ENCODE results near the gene KRT71.

Gene KRT71

GRCh38 chr12:52575256-52575655, 22.3 kb upstream of the KRT71 start:
- no peak for DNase-seq

DNA sequence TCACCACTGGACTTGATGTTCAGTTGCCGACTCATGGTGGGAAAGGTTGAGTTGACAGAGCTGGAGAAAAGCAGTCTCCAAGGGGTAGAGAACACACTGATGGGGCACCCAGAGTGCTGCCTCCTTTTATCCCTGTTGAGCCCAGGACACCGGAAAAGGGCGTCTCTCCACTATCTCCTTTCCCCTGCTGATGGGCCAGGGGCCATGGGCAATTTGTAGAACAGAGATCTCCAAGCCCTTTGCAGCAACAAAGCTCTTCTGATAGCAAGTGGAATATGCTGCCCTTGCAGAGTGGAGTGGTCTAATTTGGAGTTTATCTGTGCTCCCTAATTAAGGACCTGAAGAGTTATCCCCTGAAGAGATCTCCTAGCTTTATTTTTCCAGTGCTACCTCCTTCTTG, 20.8 kb upstream of the KRT71 start, which contains the start of gene KRT74:
TSS of gene KRT74 (minus strand) at position 101 of the 400 bp plus-strand sequence. CDS start at position 35, 66 bp downstream.
- DNase-seq: no peak

GRCh38 chr12:52573306-52573705, 20.4 kb upstream of the KRT71 start:
- no peak for DNase-seq

DNA sequence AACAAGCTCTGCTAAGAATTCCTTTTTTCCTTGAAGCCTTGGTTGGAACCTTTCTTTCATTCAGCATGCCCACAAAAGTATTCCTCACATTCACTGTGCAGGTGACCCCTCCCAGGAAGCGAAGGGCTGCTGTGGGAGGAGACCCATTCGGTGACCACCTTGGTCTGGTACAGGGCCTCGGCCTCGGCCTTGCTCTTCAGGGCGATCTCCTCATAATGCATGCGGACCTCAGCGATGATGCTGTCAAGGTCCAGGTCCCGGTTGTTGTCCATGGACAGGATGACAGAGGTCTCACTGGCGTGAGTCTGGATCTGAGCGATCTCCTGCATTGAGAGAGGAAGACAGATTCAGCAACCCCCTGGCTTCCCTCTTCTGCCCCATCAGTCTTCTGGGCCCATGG, 17.6 kb upstream of the KRT71 start:
- DNase-seq: no peak

DNA sequence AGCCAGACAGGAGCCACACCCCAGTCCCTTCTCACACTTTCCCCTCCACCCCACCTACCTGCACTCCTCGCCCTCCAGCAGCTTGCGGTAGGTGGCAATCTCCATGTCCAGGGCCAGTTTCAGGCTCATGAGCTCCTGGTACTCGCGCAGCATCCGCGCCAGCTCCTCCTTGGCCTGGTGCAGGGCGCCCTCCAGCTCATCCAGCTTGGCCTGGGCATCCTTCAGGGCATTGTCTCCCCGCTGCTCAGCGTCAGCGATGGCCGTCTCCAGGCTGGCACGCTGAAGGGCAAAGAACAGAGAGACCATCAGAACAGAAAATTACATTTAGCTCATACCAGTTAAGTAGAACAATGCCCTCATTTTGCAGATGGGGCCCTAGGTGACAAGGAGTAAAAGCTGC, 15.2 kb upstream of the KRT71 start:
- DNase-seq: no peak

GRCh38 chr12:52566847-52567291, 13.9 kb upstream of the KRT71 start:
- DNase-seq: no peak

- no peak for DNase-seq
Observed at GRCh38 chr12:52564582-52564981, 11.6 kb upstream of the KRT71 start.

- peak in 1 of 2 experiments; percentile 6 for DNase-seq
Observed at GRCh38 chr12:52561880-52562449, 9.0 kb upstream of the KRT71 start.

GRCh38 chr12:52559979-52560378, 7.0 kb upstream of the KRT71 start:
- DNase-seq: no peak

DNA sequence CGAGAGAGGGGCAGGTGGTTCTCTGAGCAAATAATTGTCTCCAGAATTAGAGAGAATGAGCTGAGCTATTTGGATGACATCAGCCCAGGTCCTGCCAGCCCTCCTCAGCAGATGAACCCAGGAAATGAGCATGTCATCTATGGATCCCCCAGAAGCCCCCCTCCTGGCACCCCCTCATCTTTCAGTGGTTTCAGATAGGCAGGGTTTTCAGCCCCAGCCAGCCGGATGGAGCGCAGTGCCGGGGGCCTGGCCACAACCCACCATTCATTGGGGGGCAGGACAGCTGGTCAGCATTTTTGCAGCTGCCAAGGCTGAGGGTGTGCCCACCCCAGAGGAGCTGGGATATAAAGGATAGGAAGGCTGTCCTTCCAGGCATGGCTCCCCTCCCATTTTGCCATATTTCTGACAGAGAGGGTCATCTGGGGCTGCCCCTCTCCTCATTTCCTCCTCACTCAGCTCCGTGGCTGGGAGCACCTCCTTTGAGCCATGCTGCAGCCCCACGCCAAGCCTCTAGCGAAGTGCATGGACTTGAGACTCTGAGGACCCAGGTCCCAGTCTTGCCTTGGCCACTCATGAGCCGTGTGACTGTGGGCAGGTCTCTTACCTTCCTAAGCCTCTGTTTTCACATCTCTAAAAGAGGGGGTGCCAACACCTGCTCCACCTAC, 6.0 kb upstream of the KRT71 start:
- no peak for DNase-seq

DNA sequence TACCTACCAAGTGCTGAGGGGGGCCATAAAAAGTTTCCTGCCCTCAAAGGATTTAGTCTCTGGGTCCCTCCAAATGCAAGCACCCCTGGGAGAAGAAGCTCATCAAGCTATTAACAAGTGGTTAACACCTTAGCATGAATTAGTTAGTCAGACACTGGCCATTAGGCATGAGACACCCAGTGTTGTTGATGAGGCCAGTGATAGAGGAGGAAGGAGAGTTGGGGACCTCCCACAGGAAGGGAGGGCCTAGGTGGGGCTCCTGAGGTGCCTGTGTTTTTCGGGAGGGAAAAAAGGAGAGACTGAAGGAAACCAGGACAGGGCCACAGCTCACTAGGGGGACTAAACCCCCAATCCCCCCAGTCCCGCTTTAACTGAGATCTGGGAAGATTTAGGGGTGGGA, 4.5 kb upstream of the KRT71 start:
- no peak for DNase-seq

GRCh38 chr12:52555577-52555976, 2.6 kb upstream of the KRT71 start:
- no peak for DNase-seq

GRCh38 chr12:52552055-52552454, 890 bp downstream of the KRT71 start:
- no peak for DNase-seq

DNA sequence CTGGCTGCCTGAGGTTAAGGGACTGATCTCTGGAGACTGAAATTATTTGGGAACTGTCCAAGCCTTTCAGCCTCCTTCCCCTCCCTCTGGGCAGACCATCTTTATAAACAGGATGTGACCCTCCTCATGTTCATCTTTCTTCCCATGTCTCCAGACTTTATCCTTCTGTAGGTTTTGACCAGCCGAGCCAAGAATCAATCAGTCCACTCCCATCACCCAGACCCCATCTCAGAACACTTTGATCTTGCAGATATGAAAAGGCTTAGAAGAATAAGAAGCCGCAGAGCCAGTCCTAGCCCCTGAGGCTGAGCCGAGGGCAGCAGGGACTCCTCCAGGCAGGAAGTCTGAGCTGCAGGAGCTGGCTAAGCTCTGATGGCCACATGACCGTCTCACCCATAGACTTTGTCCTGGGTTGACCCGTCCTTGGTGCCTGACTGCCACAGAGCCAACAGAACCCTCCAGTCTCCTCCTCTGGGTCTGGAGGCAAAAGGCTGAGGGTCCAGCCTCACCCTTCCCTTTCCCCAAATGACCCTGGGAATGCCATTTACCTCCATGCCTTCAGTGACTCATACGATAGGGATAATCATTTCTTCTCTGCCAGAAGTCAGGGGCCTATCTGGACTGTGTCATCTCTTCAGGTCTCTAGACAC, 1.6 kb downstream of the KRT71 start:
- no peak for DNase-seq

DNA sequence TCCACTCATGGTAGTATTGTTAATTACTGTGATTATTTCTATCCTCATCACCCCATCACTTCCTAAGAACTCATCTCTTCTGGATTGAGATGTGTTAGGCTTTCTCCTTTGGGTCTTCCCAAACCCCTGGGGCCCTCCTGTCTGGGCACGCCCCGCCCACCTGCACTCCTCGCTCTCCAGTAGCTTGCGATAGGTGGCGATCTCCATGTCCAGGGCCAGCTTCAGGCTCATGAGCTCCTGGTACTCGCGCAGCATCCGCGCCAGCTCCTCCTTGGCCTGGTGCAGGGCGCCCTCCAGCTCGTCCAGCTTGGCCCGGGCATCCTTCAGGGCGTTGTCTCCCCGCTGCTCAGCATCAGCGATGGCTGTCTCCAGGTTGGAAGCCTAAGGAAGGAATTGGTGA, 6.8 kb downstream of the KRT71 start:
- no peak for DNase-seq

DNA sequence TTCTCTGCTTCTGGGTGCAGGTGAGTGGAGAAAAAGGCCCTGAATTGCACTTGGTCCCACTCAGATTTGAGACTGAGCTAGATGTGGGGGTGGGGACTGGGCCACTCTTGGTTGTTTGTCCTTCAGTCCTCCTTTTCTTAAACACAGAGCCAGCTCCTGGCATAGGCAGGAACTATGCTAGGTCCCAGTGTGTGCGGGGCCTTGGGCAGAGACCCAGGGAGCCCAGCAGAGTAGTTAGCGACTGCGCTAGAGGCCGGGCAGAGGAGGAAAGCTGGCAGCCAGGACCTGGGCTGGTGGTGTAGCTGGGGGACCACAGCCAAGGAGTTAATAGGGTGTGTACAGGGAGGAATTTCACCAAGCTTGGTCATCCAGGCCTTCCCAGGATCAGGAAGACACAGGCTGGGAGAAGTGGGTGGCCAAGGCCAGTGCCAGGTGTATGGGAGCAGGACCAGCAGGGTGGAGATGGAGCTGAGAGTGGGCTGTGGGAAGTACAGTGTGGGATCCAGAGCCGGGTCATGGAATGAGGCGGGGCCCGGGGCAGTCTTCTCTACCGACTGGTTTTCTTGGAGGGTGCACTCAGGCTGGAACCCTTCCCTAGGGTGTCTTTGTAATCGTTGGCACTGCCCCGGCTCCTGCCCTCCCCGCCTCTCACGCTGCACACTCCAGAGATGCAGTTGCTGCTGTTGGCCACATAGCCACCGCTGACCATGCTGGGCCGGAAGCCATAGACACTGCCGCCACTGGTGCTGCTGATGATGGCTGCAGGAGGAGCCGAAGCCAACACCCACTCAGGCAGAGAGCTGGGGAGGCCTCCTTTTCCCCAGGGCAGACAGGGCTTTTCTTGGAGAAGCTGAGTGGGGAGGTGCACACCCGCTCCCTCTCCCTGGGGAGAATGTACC, 8.7 kb downstream of the KRT71 start:
- DNase-seq: no peak

GRCh38 chr12:52542785-52543318, 10.1 kb downstream of the KRT71 start:
- no peak for DNase-seq

- no peak for DNase-seq
Observed at GRCh38 chr12:52542157-52542556, 10.8 kb downstream of the KRT71 start.

GRCh38 chr12:52541709-52542108, 11.2 kb downstream of the KRT71 start:
- DNase-seq: no peak

- DNase-seq: no peak
Observed at GRCh38 chr12:52540531-52540930, 12.4 kb downstream of the KRT71 start.

DNA sequence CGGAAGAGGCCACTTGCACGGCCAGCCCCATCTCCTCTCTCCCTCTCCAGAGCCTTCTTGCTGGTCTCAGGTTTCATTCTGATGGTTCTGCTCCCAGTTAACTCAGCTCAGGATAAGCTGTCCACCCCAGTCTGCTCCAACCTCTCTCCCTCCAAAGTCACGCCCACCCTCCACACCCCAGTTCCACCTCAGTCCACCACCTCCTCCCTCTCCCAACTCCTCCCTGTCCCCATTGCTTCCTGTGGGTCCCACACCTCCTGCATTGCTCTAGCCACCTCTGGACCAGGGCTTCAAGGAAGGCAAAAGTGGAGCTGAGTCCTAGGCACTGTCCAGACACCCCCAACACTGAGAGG, 13.1 kb downstream of the KRT71 start:
- DNase-seq: no peak

GRCh38 chr12:52539083-52539820, 13.7 kb downstream of the KRT71 start:
- no peak for DNase-seq
